PC-3 (cell line): ENCODE measurements around the gene PLVAP. TPM values are rescaled to one million over a fixed set of nuclear protein-coding genes. Genes with fewer than 3 reads are reported as not detected.

Source experiments
- ATAC-seq: fragments of 200-7000 bp; cut with Tn5 transposase; 2 replicates; pipeline ENCODE4 v1.9.1; 2020; ENCODE audit warnings: mild to moderate bottlenecking, moderate library complexity
- BruUV-seq: library from RNA; stranded (reverse); fragments of 400-500 nt; replicated peaks from 2 replicates; lab custom pipeline; 2021; lab: Mats Ljungman, UMichigan
- CTCF ChIA-PET: fragments of 300-600 bp; sonication (Branson Sonifier 250); formaldehyde crosslinking; loops from one replicate; lab custom pipeline; 2022; ENCODE audit warnings: antibody characterized with exemption; lab: Charles Lee
- POLR2A ChIA-PET: fragments of 300-600 bp; sonication (Branson Sonifier 250); formaldehyde crosslinking; loops from one replicate; lab custom pipeline; 2022; ENCODE audit warnings: antibody characterized with exemption; ENCODE audit not compliant: unreplicated experiment; lab: Charles Lee
- DNase-seq: peaks from one replicate; pipeline ENCODE4 v3.0.0-alpha.2; 2015
- H2AFZ ChIP-seq: fragments of 300-600 bp; sonication (generic); 2 replicates; pipeline ENCODE4 v1.6.0; 2016; ENCODE audit warnings: antibody characterized with exemption, low read length
- H3F3A ChIP-seq: fragments of 300-600 bp; sonication (generic); one replicate; pipeline ENCODE4 v1.6.0; 2017; ENCODE audit warnings: antibody characterized with exemption, low read length, control low read depth, mild to moderate bottlenecking; ENCODE audit not compliant: unreplicated experiment
- H3K27ac ChIP-seq: fragments of 300-600 bp; sonication (generic); 2 replicates; pipeline ENCODE4 v1.5.1; 2016; ENCODE audit warnings: mild to moderate bottlenecking, low read length
- H3K27me3 ChIP-seq: fragments of 300-600 bp; sonication (generic); 2 replicates; pipeline ENCODE4 v1.6.1; 2016; ENCODE audit warnings: low read length, mixed read lengths
- H3K36me3 ChIP-seq: fragments of 300-600 bp; sonication (generic); 2 replicates; pipeline ENCODE4 v1.6.1; 2016; ENCODE audit warnings: low read depth, mixed run types, low read length, mixed read lengths
- H3K4me1 ChIP-seq: fragments of 300-600 bp; sonication (generic); 2 replicates; pipeline ENCODE4 v1.5.1; 2016; ENCODE audit warnings: low read length; ENCODE audit not compliant: insufficient read depth
- H3K4me2 ChIP-seq: fragments of 300-600 bp; sonication (generic); 2 replicates; pipeline ENCODE4 v1.6.0; 2016; ENCODE audit warnings: low read length
- H3K4me3 ChIP-seq: fragments of 300-600 bp; sonication (generic); 2 replicates; pipeline ENCODE4 v1.5.1; 2016; ENCODE audit warnings: mild to moderate bottlenecking, low read length, mixed read lengths
- H3K79me2 ChIP-seq: fragments of 300-600 bp; sonication (generic); 2 replicates; pipeline ENCODE4 v1.6.1; 2017; ENCODE audit warnings: low read length, mixed read lengths
- H3K9ac ChIP-seq: fragments of 300-600 bp; sonication (generic); 2 replicates; pipeline ENCODE4 v1.6.0; 2016; ENCODE audit warnings: mild to moderate bottlenecking, low read length
- H3K9me2 ChIP-seq: fragments of 300-600 bp; sonication (generic); replicated peaks from 2 replicates; pipeline ENCODE4 v1.6.1; 2016; ENCODE audit warnings: mixed run types, low read length, mixed read lengths
- H3K9me3 ChIP-seq: fragments of 300-600 bp; sonication (generic); 2 replicates; pipeline ENCODE4 v1.6.1; 2016; ENCODE audit warnings: low read length, mixed read lengths
- H4K20me1 ChIP-seq: fragments of 300-600 bp; sonication (generic); 2 replicates; pipeline ENCODE4 v1.6.1; 2016; ENCODE audit warnings: low read length, mixed read lengths
- CTCF ChIP-seq: fragments of 300-600 bp; sonication (generic); conservative IDR thresholded peaks from 2 replicates; pipeline ENCODE4 v1.5.1; 2017; ENCODE audit warnings: antibody characterized with exemption, low read depth, mild to moderate bottlenecking, low read length
- EZH2 ChIP-seq: fragments of 300-600 bp; sonication (generic); IDR thresholded peaks from one replicate; pipeline ENCODE4 v1.6.1; 2017; ENCODE audit warnings: antibody characterized with exemption, mild to moderate bottlenecking, low read length; ENCODE audit not compliant: unreplicated experiment
- EZH2phosphoT487 ChIP-seq: fragments of 300-600 bp; sonication (generic); IDR thresholded peaks from 2 replicates; pipeline ENCODE4 v1.6.1; 2018; ENCODE audit warnings: mild to moderate bottlenecking, antibody characterized with exemption, low read length, borderline replicate concordance
- intact Hi-C: fragments of 100-400 bp; cut with micrococcal nuclease; formaldehyde crosslinking; loops from 2 replicates; pipeline ENCODE4 v1.9.0; 2023
- total RNA-seq: library from RNA; depleted of rRNA; stranded (reverse); fragments of >200 nt; gene quantifications from 2 replicates; pipeline ENCODE4 v1.2.3, GENCODE V29; 2014

PLVAP gene
- total RNA-seq, 1 experiment from 2014 or later: not detected

DNA sequence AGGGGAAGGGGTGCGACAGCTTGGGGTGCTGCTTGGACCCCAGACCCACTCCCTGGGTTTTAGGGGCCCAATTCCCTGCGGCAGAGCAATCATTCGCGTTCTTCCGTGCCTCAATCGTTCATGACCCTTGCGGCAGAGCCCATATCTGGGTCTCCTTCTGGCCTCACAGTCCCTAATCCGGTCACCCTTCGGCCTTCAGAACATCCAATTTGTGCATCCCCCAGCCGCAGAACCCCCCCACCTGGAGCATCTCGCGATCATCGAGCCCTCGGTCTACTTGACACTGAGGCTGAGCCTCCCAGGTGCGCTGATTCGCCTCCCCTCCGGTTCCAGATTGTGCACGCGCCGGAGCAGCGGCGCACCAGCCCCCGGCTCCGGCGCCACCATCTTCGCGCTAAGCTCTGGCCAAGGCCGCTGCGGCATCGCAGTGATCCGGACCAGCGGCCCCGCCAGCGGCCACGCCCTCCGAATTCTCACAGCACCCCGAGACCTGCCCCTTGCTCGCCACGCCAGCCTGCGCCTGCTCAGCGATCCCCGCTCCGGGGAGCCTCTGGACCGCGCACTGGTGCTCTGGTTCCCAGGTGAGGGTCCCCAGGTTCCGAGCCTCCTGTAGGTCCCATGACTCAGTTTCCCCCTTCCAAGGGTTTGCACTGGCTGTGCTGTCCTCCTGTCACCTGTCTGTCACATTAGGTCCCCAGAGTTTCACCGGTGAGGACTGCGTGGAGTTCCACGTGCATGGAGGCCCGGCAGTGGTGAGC, 39.3 kb downstream of the PLVAP start:
- intact Hi-C loops: no loop called here
- peak overlapping the region; percentile 93 for H3K4me2 ChIP-seq
- H3K9me3 ChIP-seq: no peaks in the 10 kb centered on the region
- H2AFZ ChIP-seq: peak overlapping the region; percentile 69; the same call in 1 of the 2 replicates
- H4K20me1 ChIP-seq: no peaks in the 10 kb centered on the region
- CTCF ChIA-PET: interaction anchor here (0.6 kb wide), 1 partner anchor 33 kb away, joined by 3 read pairs; no protein-coding TSS in a partner anchor
- H3K79me2 ChIP-seq: peaks cover 30% of the 10 kb centered on the region
- POLR2A ChIA-PET: interaction anchor here (0.6 kb wide), 1 partner anchor 21 kb away, joined by 14 read pairs; no protein-coding TSS in a partner anchor
- peak overlapping the region; percentile 86 for H3K4me3 ChIP-seq
- DNase-seq: peak; percentile 37
- peaks cover 15% of the 10 kb centered on the region for H3K36me3 ChIP-seq
- H3K27me3 ChIP-seq: no peaks in the 10 kb centered on the region
- H3K9ac ChIP-seq: peak overlapping the region; percentile 95
- 0 out of 2 replicates have a peak, but pooled peaks have one; percentile 1 for ATAC-seq
- no TSS peak for BruUV-seq
- H3K4me1 ChIP-seq: peaks cover 18% of the 10 kb centered on the region
- peak overlapping the region; percentile 60 for H3K27ac ChIP-seq
- no peak for TF ChIP-seq EZH2
- no peak for TF ChIP-seq EZH2phosphoT487
- no peak for TF ChIP-seq CTCF
- H3K9me2 ChIP-seq: no peaks in the 10 kb centered on the region
- H3F3A ChIP-seq: no peaks in the 10 kb centered on the region

DNA sequence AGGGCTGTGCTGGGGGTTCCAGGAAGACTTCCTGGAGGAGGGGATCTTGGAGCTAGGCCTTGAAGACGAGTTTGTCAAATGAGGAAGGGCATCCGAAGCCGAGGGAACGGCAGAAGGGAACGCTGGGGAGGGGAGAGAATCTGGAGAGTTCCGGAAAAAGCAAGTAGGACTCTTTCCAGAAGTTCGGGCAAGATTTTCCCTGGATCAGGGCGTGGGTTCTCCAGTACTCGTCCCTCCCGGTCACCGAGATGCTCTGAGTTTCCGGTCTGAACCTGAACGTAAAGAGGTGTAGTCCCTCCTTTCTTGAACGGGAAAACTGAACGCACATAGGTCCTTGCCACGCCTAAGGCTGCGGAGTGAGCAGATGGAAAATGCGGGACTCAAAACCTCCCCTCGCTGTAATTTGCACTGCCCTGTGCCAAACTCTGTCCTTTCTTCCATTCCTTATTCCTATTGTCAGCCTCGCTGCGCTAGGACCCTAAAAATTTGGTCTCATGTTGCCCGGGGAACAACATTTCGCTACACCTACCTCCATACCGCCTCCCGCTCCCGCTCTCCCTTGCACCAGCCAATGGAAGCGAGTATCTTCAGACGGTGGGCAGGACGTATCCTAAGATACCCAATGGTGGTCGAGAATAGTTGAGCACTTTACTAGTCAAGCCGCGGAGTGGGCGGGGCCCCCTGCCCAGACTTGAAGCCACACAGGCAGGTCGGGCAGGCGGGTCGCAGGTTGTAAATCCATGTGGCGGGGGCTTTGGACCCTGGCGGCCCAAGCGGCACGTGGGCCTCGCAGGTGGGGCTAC, 40.1 kb downstream of the PLVAP start, which contains the start of gene GTPBP3:
TSS of gene GTPBP3 (plus strand) at position 682 of the 803 bp plus-strand sequence. CDS start at position 741, 59 bp downstream.
- CTCF ChIA-PET: no interaction called here
- POLR2A ChIA-PET: interaction anchor here (0.6 kb wide), 1 partner anchor 20 kb away, joined by 14 read pairs; no protein-coding TSS in a partner anchor
- Histone ChIP-seq H3K9me3 (no peaks in the 10 kb centered on the region), H4K20me1 (no peaks in the 10 kb centered on the region), H3K9me2 (no peaks in the 10 kb centered on the region), H3K27me3 (no peaks in the 10 kb centered on the region), H2AFZ (peak within 1 kb of the TSS; percentile 84), H3K79me2 (peaks cover 30% of the 10 kb centered on the region), H3K9ac (peak within 1 kb of the TSS; percentile 95), H3K27ac (peak within 1 kb of the TSS; percentile 70), H3K4me3 (peak within 1 kb of the TSS; percentile 86), H3F3A (no peaks in the 10 kb centered on the region), H3K36me3 (peaks cover 16% of the 10 kb centered on the region), H3K4me1 (peaks cover 18% of the 10 kb centered on the region), H3K4me2 (peak within 1 kb of the TSS; percentile 93)
- TF ChIP-seq EZH2 (no peak), CTCF (no peak), EZH2phosphoT487 (no peak)
- intact Hi-C loops: no loop called here
- ATAC-seq: peak; percentile 73
- TSS peak; percentile 69 for BruUV-seq
- peak; percentile 99 for DNase-seq
